ENCODE measurements around the gene GLP2R.
A peak's percentile ranks its signal among the peaks of the same experiment; 100 is the strongest.

GLP2R gene

DNA sequence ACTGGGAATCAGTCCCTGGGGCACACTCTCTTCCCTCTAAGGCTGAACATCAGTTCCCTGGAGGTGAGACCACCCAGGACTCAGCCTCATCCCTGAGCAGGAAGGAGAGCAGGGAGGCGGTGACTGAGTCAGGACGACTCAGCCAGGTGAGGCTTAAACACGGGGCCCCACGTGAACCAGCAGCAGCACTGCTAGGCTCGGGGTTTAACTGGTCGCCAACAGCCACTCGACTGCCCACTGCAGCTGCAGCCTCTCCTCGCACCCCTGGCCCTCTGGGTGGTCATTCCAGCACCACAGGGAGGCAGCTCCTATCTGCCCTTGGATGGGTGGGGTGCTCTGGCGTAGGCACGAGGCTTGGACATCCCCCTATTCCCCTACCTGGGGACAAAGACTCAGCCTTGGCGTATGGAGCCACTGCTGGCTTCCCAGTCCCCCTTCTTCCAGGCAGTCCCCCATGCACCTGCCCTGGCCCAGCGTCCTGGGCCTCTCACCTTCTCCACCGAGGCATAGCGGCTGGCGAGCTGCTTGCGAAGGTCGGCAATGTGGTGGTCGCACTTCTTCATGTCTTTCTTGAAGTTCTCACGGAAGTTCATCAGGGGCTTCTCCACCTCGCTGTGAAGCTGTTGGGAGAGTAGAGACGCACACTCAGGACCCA lies 100.6 kb downstream of the GLP2R start:
- no peak for DNase-seq

DNA sequence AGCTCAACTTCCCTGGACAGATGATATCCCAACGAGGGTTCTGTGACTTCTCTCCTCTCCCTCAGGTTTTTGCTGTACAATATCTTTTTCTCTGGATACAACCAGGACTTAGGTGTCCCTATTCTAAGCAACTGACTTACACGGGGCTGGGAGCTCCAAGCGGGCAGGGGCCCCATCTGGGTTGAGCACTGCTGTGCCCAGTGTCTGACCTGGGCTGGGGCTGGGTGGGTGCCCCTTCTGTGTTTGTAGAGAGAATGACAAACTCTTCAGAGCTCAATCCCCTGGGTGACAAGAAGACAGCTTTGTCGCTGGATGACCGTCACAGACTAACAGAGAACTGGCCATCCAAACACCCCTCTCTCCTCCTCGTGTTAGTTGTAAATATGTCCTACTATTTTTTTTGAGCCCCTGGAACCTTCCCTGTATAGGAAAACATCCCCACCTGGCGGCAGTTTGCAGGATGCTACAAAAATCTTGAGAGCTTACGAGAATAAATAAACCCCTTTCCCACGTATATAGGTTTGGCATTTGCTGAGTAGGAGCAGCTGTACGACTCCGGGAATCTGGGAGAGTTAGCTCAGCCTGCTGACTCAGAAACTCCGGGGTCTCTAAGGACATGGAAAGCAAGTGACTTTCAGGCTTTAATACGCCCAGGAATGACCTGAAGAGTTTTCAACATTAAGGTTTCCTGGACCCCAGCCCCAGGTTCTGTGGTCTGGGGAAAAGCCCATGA lies 103.0 kb downstream of the GLP2R start:
- DNase-seq = no peak

DNA sequence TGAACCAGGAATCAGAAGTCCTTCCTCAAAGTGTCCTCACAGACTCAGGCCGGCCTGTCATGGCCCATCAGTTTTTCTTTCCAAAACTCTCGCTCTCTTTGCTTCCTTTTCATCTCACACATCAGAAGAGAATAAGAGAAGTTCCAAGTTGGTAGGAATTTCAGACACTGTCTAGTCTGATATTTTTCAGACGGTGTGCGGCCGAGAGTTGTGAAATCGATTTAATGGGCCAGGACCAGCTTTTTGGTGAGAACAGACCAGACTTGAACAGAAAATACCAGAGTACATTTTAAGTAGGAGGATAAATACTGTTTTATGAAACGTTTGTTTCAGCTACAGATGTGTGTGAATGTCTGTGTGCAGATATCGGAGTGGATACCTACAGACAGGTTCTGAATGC lies 104.1 kb downstream of the GLP2R start:
- DNase-seq = no peak

DNA sequence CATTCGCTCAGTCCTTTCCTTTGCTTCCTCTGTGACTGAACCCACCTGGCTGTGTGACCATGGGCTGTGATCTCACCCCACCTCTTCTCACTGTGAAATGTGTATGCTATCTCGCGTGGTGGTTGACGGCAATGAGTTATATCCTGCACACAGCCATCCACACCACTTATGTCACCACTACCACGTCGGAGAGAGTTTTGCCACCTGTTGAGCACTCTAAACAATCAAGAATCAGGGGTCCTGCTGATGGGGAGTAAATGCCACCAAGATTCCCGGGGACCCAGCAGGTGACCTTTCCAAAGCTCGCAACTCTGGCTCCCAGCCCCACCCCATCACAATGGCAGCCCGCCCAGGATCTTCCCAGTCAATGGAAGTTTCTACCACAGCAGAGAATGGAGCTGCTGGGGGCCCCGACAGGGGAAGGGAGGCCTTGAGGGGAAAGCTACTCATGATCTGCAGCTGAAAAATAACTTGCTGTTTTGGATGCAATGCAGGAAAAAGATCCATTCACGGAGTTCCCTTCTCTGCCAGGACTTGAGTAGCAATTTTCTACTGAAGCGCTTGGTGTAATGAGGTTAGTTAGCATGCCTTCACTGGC lies 105.5 kb downstream of the GLP2R start:
- no peak for DNase-seq

DNA sequence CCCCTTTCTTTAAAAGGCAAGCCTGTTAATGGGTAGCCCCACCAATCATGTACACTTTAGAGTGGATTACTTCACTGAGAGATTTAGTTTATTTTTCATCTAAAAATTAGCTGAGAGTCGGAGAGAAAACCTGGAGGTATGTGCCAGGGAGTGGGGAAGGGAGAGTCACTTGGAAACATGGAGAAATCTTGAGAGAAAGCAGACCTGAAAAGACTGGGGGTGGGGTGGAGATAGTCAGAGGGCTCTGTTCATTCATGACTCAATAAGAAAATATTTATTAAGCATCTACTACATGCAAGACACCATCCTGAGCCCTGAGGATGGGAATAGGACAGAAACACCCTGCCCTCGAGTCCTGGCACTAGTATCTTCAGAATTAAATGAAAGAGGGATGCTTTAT lies 106.8 kb downstream of the GLP2R start:
- no peak for DNase-seq

DNA sequence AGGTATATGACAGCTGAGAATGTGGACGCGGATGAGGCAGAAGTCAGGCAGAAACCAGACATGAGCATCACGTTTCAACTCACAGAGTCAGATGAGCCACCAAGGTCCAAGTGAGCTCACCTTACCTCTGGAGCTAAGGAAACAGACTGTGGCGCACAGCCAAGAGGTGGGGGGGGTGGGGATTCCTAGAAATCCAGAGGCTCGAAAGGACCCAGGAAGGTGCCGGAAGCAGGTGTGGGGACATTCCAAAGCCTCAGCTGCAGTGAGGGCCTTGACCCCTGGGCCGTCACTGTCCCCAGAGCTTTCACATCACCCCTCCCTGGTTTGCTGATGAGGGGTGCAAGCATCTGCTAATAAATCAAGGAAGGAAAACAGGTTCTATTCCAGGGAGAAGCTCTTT lies 108.6 kb downstream of the GLP2R start:
- DNase-seq = no peak

DNA sequence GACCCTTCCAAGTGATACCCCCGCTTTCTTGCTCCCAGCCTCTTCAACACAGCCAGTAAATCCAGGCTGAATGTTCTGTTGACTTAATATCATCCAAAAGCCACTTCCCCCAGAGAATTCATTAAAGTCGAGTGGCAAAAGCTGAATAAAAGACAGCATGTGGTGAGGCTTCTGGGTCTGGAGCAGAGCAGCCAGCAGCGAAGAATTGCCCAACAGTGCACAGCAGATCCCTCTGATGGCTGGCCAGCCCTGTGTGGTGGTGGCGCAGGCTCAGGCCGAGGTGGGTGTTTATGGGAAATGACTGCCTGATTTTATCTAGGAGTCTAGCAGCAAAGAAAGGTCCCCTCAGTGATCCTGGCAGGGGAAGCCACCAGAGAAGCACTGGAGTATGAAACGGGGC lies 109.7 kb downstream of the GLP2R start:
- DNase-seq = no peak

DNA sequence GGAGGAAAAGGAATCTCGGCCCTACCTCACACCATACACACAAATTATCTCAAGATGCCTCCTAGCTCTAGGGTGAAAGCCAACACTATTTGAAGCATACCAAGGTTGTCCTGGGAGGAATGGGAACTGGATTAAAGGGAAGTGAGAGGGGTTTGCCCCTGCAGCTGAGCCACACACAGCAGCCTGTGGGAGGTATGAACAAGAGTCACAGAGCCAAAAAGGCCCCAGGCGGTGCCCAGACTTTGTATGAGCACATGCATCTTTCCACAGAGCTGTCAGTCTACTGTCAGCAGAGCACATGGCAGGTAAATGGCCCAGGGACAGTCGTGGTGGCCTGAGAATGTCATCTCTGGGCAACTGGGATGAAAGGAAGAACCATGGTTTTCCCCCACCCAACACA lies 110.4 kb downstream of the GLP2R start:
- peak; percentile 74 for DNase-seq

DNA sequence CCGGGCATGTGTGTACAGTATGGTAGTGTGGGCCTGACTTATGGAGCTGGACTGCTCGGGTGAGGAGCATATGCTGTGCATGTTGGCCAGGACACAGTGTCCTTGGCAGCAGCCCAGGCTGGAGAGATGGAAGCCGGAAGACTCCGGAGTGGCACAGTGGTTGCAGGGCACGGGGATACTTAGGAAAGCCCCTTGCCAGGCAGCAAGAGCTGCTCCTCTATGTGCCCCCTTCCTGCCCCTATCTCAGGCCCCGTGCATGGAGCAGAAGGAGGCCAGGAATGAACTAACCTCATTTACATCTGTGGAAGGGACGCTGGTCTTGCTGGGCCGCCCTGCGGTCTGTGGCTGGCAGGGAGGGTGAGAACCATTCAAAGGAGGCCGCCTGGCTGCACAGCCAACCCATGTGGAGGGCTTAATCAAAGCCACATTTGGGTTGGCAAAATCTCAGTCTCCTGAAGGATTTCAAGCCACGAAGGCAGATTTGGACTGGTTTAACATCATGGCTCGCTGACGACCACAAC lies 111.6 kb downstream of the GLP2R start:
- no peak for DNase-seq

DNA sequence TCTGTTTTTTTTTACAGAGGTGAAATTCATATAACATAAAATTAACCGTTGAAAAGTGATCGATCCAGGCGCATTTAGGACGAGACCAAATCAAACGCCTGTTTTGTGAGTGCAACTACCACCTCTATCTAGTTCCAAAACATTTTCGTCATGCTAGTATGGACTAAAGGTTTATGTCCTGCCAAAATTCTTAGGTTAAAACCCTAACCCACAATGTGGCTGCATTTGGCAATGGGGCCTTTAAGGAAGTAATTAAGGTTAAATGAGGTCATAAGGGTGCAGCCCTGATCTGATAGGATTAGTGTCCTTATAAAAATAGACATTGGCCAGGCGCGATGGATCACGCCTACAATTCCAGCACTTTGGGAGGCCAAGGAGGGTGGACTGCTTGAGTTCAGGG lies 112.2 kb downstream of the GLP2R start:
- DNase-seq = no peak

DNA sequence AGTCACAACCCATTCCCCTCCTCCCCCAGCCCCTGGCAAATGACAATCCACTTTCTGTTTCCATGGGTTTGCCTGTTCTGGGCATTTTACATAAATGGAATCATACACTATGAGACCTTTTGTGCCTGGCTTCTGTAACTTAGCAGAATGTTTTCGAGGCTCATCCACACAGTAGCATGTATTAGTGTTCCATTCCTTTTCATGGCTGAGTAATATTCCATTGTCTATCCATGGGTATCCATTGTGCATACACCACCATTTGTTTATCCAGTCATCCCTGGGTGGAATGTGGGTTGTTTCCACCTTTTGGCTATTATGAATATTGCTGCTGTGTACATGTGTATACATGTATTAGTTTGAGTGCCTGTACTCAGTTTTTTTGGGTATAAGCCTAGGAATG lies 113.0 kb downstream of the GLP2R start:
- DNase-seq = no peak

DNA sequence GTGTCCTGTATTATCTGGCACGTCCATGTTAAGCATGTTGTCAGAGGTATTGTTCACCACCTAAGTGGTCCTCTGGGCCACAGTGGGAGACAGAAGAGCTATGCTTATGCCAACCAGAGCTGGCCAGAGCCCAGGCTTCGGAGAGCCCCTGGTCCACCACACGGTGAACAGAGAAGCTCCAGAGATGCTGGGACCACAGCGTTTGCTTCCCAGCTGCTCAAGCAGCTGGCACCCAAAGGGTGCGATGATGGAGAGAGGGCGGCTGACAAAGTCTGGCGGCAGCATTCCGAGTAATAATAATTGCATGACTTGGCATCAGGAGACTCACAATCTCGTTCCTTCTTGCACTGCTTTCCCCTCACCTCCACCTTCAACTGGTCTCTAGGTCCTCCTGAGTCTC lies 115.1 kb downstream of the GLP2R start:
- DNase-seq = no peak

DNA sequence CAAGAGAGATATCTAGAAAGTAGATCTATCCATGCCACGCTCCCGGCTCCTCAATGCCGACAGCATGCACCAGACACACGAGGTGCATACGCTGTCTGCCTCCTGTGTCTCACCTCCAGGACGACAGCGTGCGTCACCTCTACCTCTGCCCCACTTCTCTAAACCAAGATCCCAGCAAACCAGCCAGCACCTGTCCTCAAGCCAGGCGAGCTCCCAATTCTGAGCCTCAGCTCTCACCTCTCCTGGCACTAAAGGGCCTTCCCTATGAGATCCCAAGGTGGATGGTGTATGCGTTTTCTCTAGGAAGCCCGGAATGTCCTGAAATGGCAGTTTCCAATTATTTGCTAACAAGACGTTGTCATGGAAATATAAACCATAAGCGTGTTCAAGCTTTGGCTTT lies 115.6 kb downstream of the GLP2R start:
- DNase-seq = no peak

All from suppressor macrophage treated with lipopolysaccharide for 4 hours (primary cell).